UCSD-AML1 (cell line): ENCODE results near the gene UBE2S.
"Not testable (repeated sequence)": the region's sequence is repeated elsewhere in the genome, so short reads cannot be mapped to it uniquely, and the experiment has no call there.

ENCODE experiments used
- DNase-seq: peaks from one replicate; lab custom pipeline; 2025; ENCODE audit not compliant: unreplicated experiment; lab: John Stamatoyannopoulos, UW

UBE2S gene

DNA sequence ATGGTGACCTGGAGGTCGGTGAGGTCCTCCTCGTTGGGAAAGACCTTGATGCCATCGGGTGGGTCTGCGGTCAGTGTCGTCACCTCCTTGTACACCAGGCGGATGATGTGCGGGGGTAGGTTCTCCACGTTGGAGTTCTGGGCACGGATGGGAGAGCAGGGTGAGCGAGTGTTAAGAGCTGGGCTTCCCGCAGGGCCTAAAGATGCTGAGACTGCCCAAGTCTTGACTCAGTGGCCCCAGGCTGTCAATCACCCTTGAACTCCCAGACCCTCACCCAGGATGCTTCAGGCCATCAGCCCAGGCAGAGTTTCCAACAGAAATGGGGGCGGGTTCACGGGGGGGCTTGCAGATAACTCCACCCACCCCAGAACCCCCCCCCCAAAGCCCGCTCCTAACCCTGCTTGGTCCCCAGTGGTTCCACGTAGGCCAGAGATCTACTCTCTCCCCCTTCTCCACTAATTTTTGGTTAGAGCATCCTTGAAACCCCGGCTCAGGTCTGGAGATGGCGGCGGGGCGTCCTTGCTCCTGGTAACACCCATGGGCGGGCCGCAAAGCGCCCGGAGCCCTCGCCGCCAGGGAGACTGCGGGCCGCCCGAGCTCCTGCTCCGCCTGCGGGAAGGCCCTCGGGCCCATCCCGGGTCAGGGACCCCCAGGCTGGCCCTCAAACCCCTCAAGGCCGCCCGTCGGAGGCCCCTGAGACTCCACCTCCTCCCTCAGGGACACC is 600 bp downstream of the UBE2S start:
- peak; percentile 68 for DNase-seq

DNA sequence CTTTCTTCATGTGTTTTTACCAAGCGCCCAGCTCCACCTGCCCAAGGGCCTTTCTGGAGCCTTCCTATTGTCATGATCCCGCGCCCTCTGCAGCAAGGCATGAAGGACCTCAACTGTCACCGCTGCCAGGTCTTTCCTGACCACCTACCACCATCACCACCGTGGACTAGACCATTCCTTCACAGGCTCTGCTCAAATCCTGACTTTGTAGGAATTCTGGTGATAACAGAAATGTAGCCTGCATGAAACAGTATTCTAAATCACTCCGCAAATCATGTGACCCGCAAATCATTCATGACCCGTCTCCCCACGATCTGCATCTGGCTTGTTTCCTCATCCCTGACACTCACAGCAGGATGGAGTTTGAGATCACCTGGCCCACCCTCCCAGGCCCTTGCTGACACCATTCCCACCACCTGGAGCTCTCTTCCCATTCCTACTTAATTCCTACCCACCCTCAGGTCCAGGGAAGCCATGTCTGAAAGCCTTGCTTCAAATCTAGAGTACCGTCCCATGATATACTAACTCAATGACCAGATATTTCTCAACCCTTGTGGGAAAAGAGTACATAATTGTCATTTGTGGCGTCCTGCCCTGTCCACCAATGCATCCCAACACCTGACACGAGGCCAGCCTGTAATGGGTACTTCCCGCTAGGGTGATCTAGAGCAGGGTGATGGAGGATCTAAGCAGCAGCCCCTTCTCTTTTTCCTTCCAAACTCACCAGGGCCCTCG is 1.3 kb downstream of the UBE2S start:
- no peak for DNase-seq

DNA sequence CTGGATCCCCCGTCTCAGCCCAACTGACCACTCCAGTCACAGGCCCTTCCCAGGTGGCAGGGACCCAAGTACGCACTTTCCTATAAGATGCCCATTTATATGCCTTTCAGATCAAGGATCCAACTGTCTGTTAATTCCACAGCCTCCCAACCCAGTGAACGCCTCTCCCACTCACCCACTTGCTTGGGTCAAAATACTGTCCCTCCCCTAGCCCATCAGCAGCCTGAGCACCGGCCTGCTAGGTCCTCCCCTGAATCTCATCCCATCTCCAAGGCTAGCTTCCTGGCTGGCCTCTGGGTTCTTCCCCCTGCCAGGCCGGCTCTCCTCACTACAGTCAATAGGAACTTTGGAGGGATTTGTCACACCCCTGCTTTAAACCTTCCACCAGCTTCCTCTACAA is 1.9 kb downstream of the UBE2S start:
- DNase-seq: no peak

DNA sequence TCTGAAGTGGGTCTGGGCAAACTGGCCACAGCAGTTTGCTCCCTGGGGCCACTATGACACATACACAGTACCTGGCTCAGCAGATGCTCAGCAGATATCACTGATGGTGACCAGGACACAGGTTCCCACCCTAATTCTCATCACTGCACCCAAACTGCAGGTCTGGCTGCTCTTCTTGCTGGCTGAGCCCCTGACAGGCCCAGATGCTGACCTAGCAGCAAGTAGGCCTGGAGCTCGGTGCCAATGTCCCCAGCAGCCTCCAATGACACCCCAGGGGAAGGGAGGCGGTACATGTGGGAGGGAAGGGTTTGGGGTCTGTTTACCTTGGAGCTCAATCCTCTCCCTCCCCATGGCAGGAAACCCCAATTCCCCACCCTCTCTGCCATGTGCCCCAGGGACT is 5.1 kb downstream of the UBE2S start:
- DNase-seq: no peak

DNA sequence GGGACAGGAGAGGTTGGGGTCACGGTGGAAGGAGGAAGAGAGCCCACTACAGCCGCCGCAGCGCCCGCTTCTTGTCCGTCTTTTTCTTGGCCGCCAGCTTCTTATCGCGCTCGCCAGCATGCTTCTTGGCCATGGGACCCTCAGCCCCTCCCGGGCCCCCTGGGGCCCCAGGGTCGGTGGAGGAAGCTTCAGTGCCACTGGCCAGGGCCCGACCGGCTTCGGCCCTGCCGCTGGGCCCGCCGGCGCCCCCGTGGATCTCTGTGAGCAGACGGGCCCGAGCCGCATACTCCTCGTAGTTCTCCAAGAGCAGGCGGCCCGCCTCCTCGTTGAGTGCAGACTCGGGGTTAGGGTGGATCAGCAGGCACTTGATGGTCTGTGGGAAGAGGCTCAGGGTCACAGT is 6.2 kb downstream of the UBE2S start:
- DNase-seq: not testable (repeated sequence)

DNA sequence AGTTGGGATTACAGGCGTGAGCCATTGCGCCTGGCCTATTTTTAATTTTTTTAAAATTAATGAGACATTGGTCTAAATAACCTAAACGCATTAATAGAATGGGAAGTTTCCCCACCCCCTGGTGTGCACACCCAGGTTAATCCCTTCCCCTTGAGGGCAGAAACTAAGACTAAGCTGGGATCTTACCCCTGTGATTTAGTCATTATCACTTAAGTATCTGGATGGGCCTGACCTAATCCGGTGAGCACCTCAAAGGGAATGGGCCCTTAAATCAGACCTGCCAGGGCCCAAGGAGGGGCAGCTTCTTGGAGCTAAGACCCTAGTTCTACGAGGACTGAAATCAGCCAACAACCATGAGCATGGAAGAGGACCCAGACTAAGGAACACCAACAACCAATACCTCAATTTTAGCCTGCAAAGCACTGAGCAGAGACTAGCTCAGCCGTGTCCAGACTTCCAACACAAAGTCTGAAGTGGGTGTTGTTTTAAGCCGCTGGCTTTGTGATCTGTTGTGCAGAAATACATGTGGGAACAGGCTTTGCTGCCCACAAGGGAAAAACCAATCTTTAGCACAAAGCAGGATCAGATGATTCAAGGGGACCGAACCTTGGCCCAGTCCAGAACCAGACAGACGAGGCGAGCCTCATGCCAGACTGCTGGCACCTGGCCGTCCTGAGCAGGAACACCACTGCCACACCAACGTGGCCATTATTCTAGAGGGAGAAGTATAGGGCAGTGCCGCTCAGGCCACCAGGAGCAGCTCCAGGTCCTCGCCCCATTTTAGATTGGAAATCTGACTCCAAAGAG is 7.1 kb downstream of the UBE2S start:
- DNase-seq: no peak

DNA sequence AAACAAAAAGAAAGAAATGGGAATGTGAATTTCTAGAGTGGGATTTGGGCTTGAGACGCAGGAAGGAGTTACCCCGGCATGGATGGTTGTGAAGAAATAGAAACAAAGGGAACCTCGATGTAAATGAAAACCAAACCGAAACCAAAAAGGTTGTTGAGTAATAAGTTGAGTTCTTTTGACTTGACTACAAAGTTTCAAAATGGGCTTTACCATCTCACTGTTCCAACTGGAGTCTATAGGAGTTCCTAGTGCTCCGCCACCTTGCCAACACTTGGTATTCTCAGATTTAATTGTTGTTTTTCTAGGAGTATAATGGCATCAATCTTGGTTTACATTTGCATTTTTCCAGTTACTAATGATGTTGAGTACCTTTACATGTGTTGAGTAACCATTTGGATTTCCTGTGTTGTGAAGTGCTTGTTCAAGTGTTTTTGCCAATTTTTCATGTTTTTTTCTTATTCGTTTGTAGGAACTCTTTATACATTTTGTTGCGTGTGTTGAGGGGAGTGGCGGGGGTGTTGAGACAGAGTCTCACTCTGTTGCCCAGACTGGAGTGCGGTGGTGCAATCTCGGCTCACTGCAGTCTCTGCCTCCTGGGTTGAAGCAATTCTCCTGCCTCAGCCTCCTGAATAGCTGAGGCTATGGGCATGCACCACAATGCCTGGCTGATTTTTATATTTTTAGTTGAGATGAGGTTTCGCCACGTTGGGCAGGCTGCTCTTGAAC is 9.2 kb downstream of the UBE2S start:
- DNase-seq: no peak

DNA sequence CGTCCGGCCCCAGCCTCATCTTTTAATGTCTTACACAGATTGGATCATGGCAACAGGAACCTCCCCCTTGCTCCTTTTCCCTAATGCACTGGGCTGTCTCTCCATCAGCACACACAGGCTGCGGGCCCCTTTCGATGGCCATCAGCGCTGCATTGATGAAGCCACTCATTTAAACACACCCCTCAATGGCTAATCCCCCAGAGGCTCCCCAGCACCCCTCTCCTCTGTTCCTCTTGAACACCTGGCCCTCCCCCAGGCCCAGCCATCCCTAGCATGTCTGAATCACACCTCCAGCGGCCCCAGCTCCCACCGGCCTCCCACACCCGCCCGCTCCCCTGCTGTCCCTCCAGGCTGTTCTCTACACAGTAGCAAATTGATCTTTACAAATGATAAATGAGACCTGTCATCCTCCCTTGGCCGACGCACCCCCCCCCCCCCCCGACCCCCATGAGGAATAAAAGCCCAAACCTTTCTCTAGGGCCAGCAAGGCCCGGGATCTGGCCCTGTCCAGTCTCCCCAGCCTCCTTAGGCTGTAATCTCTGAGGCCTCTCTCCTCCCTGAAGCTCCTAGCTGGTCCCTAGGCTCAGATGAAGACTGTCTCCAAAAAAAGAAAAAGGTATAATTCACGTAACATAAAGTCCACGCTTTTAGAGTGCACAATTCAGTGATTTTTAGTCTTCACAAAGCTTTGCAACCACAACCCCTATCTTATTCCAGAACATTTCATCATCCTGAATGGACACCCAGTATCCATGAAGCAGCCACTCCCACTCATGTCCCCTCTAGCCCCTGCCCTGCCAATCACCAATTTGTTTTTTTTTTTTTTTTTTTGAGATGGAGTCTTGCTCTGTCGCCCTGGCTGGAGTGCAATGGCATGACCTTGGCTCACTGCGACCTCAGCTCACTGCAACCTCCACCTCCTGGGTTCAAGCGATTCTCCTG is 14.5 kb downstream of the UBE2S start:
- DNase-seq: no peak

DNA sequence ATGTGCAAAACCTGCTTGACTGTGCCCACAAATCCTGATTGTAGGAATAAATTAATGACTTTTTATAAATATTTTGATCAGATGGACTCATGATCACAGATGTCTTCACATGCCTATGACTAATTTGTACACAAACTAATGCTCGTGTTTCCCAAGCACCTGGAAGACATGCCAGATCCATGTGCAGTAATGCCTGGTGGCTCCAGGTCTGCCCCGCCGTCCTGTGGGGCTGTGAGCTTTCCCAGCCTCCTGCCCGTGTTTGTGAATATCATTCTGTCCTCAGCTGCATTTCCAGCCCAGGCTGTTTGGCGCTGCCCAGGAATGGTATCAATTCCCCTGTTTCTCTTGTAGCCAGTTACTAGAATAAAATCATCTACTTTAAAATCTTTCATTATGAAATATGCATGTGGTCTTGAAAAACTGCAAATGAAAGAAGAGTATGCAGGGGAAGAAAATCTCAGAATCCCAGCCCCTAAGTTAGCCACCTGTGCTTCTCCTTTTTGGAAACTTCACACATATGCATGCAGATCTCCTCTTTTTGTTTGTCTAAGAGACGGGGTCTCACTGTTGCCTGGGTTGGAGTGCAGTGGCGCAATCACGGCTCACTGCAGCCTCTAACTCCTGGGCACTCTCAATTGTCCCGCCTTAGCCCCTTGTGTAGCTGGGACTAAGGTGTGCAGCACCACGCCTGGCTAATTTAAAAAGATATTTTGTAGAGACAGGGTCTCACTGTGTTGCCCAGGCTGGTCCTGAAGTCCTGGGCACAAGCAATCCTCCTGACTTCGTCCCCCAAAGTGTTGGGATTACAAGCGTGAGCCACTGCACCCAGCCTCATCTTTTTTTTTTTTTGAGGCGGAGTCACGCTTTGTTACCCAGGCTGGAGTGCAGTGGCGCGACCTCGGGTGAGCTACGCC is 15.6 kb downstream of the UBE2S start:
- no peak for DNase-seq

DNA sequence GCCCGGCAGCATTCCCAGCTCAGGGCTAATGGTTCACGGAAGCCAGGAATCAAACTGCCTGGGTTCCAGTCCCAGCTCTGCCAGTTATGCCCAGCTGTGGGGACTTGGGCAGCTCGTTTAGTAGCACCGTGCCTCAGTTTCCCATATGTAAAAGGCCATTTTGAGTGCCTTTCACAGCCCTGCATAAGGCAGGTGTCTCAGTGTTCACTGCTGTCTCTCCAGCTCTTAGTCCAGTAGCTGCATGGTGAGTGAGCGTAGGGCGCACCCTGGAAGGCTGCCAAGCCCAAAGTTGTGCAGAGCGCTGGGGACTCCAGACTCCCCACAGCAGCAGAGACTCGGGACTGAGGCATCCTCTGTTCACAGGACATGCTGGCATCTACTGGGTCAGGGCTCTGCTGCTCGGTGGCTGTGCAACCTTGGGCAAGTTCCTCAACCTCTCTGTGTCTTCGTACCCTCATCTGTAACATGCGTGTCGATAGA is 16.4 kb downstream of the UBE2S start:
- no peak for DNase-seq

DNA sequence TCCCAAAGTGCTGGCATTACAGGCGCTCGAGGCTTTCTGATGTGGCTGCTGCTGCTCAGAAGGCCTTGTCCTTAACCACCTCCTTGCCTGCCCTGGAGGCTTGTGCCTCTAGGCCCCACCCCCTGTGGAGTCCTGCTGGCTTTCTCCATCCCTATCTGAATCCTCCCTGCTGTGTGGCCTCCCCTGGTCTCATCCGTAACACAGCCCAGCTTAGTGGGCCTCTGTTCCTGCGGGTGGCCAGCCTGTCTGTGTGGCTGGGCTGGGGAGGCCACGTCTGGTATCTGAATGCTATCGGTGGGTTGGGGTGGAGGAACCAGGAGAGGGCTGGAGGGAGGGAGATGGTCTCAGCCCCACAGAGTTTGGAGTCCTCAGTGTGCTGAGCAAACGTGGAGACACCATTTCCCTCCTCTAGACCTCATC is 17.1 kb downstream of the UBE2S start:
- DNase-seq: no peak

DNA sequence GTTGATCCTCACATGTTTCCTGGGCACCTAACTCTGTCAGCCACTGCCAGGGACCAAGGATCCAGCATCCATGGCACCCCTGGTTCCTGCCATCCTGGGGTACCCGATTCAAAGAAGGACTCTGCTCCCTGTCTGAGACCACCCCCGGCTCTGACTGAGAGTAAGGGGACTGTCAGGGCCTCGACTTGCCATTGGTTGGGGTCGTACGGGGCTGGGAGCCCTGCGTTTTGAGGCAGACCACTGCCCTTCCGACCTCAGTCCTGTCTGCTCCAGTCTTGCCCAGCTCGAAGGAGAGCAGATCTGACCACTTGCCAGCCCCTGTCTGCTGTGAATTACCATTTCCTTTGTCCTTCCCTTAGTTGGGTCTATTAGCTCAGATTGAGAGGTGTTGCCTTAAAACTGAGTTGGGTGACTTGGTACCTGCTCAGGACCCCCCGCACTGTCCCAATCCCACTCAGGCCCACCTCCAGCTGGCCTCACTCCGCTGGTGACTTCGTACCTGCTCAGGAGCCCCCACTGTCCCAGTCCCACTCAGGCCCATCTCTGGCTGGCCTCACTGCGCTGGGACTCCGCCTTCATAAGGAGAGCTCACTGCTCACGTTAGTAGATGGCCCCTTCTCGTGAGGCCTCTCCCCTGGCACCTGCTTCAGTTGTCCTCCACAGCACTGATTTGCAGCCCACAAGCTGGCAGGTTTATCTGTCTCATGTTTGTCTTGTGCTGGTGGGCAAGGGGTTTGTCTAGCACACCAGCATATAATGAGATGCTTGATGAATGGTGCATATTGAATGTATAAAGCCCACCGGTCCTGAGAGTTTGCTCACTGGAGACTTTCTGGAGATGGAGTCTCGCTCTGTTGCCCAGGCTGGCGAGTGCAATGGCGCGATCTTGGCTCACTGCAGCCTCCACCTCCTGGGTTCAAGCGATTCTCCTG is 17.9 kb downstream of the UBE2S start:
- no peak for DNase-seq

DNA sequence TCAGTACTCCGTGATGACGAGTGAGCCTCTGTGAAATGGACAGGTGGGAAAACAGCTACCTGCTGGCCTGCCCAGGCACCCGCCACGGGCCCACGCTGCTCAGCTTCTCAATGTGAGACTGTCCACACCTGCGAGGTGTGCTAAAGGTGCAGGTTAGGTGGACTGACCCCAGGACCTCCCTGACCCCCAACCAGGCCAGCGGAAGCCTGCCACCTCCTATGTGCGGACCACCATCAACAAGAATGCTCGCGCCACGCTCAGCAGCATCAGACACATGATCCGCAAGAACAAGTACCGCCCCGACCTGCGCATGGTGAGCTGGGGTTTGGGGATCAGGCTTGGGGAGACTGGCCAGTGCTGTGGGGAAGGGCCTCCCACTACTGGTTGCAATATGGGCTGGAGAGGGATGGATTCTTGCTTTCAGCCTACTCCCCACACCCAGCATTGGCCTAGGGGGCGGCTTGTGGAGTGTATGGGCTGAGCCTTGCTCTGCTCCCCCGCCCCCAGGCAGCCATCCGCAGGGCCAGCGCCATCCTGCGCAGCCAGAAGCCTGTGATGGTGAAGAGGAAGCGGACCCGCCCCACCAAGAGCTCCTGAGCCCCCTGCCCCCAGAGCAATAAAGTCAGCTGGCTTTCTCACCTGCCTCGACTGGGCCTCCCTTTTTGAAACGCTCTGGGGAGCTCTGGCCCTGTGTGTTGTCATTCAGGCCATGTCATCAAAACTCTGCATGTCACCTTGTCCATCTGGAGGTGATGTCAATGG is 19.7 kb downstream of the UBE2S start:
- DNase-seq: no peak

DNA sequence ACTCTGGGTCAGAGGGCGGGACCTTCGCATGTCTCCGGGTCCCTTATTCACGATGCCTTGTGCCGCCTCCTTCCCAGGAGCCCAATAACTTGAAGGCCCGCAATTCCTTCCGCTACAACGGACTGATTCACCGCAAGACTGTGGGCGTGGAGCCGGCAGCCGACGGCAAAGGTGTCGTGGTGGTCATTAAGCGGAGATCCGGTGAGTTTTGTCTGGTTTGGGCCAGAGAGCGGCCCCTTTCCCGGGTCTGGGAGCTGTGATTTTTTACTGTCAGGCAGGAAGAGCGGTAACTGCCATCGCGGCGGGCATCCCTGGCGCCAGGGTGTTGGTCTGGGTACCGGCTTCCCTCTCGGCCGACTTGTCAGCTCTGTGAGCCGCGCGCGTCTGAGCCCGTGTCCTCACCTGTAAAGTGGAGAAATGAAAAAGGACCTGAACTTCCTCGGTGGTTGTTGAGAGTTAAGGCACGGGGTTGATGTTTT is 21.1 kb downstream of the UBE2S start:
- DNase-seq: no peak

DNA sequence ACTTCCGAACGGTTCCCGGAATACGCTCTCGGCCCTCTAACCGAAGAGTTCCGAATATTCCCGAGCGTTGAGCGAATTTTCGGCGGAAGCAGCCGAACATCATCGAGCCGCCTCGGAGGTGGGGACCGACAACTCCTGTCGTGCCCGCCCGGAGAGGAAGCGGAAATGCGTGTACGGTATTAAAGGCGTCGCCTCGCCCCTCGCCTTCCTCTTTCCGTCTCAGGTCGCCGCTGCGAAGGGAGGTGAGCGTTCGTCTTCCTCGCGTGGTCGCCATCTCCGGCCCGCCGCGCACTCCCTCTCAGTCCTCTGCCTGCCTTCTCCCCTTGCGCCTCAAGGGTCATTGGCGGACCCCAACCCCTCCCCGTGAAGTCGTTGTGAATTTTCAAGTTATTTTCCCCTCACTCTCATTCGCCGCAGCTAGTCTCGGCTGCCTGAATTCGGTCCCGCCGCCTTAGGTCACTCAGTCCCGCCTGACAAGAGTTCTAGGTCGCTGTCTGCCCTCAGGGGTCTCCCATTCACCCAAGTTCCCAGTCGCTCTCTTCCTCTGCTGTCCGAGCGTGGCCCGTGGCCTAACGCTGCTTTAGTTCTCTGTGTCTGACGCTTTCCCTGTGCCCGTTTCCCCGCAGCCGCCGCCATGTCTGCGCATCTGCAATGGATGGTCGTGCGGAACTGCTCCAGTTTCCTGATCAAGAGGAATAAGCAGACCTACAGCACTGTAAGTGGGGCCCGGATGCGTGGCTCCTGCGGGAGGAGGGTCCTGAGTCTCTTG is 21.7 kb downstream of the UBE2S start, which contains the start of gene RPL28:
Gene RPL28 (plus strand): TSS at position 209 of the 769 bp plus-strand sequence. CDS start 426 bp downstream, at position 635.
- DNase-seq: peak; percentile 98
